K562 (cell line): ENCODE data around the gene PRXL2B. TPM values are rescaled to one million over a fixed set of nuclear protein-coding genes. Genes with fewer than 3 reads are reported as not detected.

Experiments used
- ATAC-seq: fragments of 200-7000 bp; cut with Tn5 transposase; 3 replicates; pipeline ENCODE4 v1.9.1; 2020; ENCODE audit warnings: moderate library complexity
- BruUV-seq: library from RNA; stranded (reverse); fragments of 400-500 nt; replicated peaks from 2 replicates; lab custom pipeline; 2021; lab: Mats Ljungman, UMichigan
- CTCF ChIA-PET: fragments of 300-600 bp; formaldehyde crosslinking; extraction: SDS; loops from one replicate; lab custom pipeline; 2021; ENCODE audit warnings: low intra/inter-chr PET ratio; lab: Yijun Ruan, JAX
- POLR2A ChIA-PET: fragments of 300-600, 350-650 bp; sonication (Branson Sonifier 250); formaldehyde crosslinking; extraction: SDS; loops from one replicate; lab custom pipeline; 2021; ENCODE audit warnings: antibody characterized with exemption, inconsistent platforms; lab: Yijun Ruan, JAX
- DNase-seq, 4 experiments: peaks; one replicate each; pipeline versions ENCODE4 v3.0.0 to v3.0.0-alpha.2; 2011 to 2018; ENCODE audit warnings: low spot score in 3 of 4, mixed read lengths in 3 of 4; ENCODE audit errors: extremely low read depth in 1 of 4
- FAIRE-seq: peaks from 2 replicates; lab custom pipeline; 2011; peaks lifted over from hg19 to GRCh38; lab: Jason Lieb, UNC
- H2AFZ ChIP-seq: 2 replicates; pipeline ENCODE4 v1.6.0; 2011; ENCODE audit warnings: low read depth, low read length, control low read depth, inconsistent platforms
- H3K27ac ChIP-seq: fragments of 200-600 bp; 3 replicates; pipeline ENCODE4 v1.8.0; 2011; ENCODE audit warnings: low read depth, mild to moderate bottlenecking, control low read depth, inconsistent platforms, low read length, moderate library complexity, mixed read lengths; ENCODE audit errors: extremely low read depth
- H3K27me3 ChIP-seq, 2 experiments: fragments of 300-600 bp in 1 of 2; 2 replicates in 1 of 2; 3 replicates in 1 of 2; pipeline versions ENCODE4 v1.6.0 to v1.8.0; 2011; ENCODE audit warnings: inconsistent platforms in 2 of 2, low read length in 2 of 2, mild to moderate bottlenecking in 1 of 2, mixed read lengths in 1 of 2, moderate library complexity in 1 of 2; ENCODE audit not compliant: control insufficient read depth in 2 of 2, insufficient read depth in 2 of 2
- H3K36me3 ChIP-seq: fragments of 300-600 bp; 3 replicates; pipeline ENCODE4 v1.8.0; 2011; ENCODE audit warnings: mild to moderate bottlenecking, low read length, inconsistent platforms; ENCODE audit not compliant: control insufficient read depth, insufficient read depth
- H3K4me1 ChIP-seq, 2 experiments: fragments of 200-600 bp in 1 of 2; replicated peaks in 1 of 2; 2 replicates in 1 of 2; 3 replicates in 1 of 2; pipeline versions ENCODE4 v1.5.1 to v1.8.0; 2011; ENCODE audit warnings: inconsistent platforms in 2 of 2, low read length in 2 of 2, mild to moderate bottlenecking in 1 of 2, mixed read lengths in 1 of 2, moderate library complexity in 1 of 2; ENCODE audit not compliant: control insufficient read depth in 2 of 2, insufficient read depth in 2 of 2
- H3K4me2 ChIP-seq: 2 replicates; pipeline ENCODE4 v1.6.1; 2011; ENCODE audit warnings: low read length, control low read depth, inconsistent platforms, mixed read lengths; ENCODE audit not compliant: insufficient read depth
- H3K4me3 ChIP-seq: fragments of 200-600 bp; sonication (generic), shearing (Covaris generic); 2 replicates; pipeline ENCODE4 v1.5.1; 2016; ENCODE audit warnings: control low read depth, inconsistent platforms
- H3K79me2 ChIP-seq: fragments of 200-600 bp; 3 replicates; pipeline ENCODE4 v1.8.0; 2011; ENCODE audit warnings: low read length, inconsistent platforms; ENCODE audit not compliant: control insufficient read depth, insufficient read depth
- H3K9ac ChIP-seq, 2 experiments: 2 replicates each; pipeline versions ENCODE4 v1.6.0 to v1.6.1; 2011; ENCODE audit warnings: low read depth in 2 of 2, low read length in 2 of 2, control low read depth in 1 of 2, inconsistent platforms in 1 of 2, mild to moderate bottlenecking in 1 of 2, mixed read lengths in 1 of 2; ENCODE audit not compliant: insufficient read depth in 1 of 2
- H3K9me1 ChIP-seq: one replicate; pipeline ENCODE4 v1.6.0; 2011; ENCODE audit warnings: inconsistent platforms, mild to moderate bottlenecking, low read length, moderate library complexity; ENCODE audit not compliant: control insufficient read depth, insufficient read depth
- H3K9me3 ChIP-seq: replicated peaks from 2 replicates; pipeline ENCODE4 v1.5.1; 2011; ENCODE audit warnings: low read depth, low read length, inconsistent platforms; ENCODE audit not compliant: control insufficient read depth, insufficient read depth
- H4K20me1 ChIP-seq: replicated peaks from 2 replicates; pipeline ENCODE4 v1.6.1; 2011; ENCODE audit warnings: low read length, inconsistent platforms, mixed read lengths; ENCODE audit not compliant: control insufficient read depth, insufficient read depth
- GTF2F1 ChIP-seq: IDR thresholded peaks from 2 replicates; pipeline ENCODE4 v1.6.1; 2011; ENCODE audit warnings: low read depth, low read length, improper control_type of control experiment
- HCFC1 ChIP-seq: IDR thresholded peaks from 2 replicates; pipeline ENCODE4 v1.6.1; 2012; ENCODE audit warnings: low read depth, low read length, improper control_type of control experiment
- HDAC2 ChIP-seq: fragments of 450-650 bp; IDR thresholded peaks from 2 replicates; pipeline ENCODE4 v1.6.1; 2016; ENCODE audit warnings: mild to moderate bottlenecking
- MCM5 ChIP-seq: fragments of 450-650 bp; IDR thresholded peaks from 2 replicates; pipeline ENCODE4 v1.6.1; 2016; ENCODE audit warnings: low read depth
- NFE2 ChIP-seq: IDR thresholded peaks from 2 replicates; pipeline ENCODE4 v1.6.1; 2014; ENCODE audit warnings: antibody characterized with exemption, low read depth
- NFIC ChIP-seq: fragments of 450-650 bp; IDR thresholded peaks from 2 replicates; pipeline ENCODE4 v1.6.1; 2017; ENCODE audit warnings: mild to moderate bottlenecking, inconsistent platforms
- SLC30A9 ChIP-seq: fragments of 250-450 bp; sonication (Bioruptor Pico); IDR thresholded peaks from 2 replicates; pipeline ENCODE4 v1.8.0; 2022; ENCODE audit warnings: mild to moderate bottlenecking, moderate library complexity
- TEAD4 ChIP-seq, 2 experiments: sonication (generic) in 1 of 2; formaldehyde crosslinking in 1 of 2; IDR thresholded peaks; 2 replicates each; pipeline versions ENCODE4 v1.6.1 to v1.8.0; 2012 to 2022; ENCODE audit warnings: borderline replicate concordance in 1 of 2, inconsistent platforms in 1 of 2, low read length in 1 of 2, mild to moderate bottlenecking in 1 of 2, missing genetic modification reagents in 1 of 2
- ZNF311 ChIP-seq: fragments of 250-450 bp; sonication (Bioruptor Pico); IDR thresholded peaks from 2 replicates; pipeline ENCODE4 v1.4.0; 2020; ENCODE audit warnings: mild to moderate bottlenecking, moderate library complexity
- ZNF75A ChIP-seq: fragments of 450-650 bp; formaldehyde crosslinking; IDR thresholded peaks from 2 replicates; pipeline ENCODE4 v1.4.0; 2020; ENCODE audit warnings: mild to moderate bottlenecking
- whole genome bisulfite sequencing: fragments of 100-300 bp; shearing (Covaris generic); methylation state at CpG from one replicate; pipeline ENCODE4 v1.1.6; 2016; ENCODE audit warnings: low coverage, mixed read lengths; ENCODE audit not compliant: insufficient coverage; ENCODE audit errors: missing lambda C conversion rate; 5-methylcytosine and 5-hydroxymethylcytosine counted together
- in situ Hi-C: fragments of 300-500 bp; cut with MboI; formaldehyde crosslinking; loops from 4 replicates; pipeline ENCODE4 v1.15.0; 2018; ENCODE audit warnings: inconsistent platforms, mixed read lengths
- intact Hi-C: fragments of 100-400 bp; cut with micrococcal nuclease; formaldehyde crosslinking; loops from 2 replicates; pipeline ENCODE4 v1.14.2; 2022
- polyA plus RNA-seq, 8 experiments: library from polyadenylated mRNA; depleted of rRNA in 4 of 8; stranded (reverse) in 5 of 8; unstranded in 3 of 8; fragments of >200 nt; fragmentation: Nextera tagmentation in 2 of 8; fragmentation: Illumina TruSeq in 1 of 8; extraction: Ambion mirVana in 2 of 8; extraction: Trizol in 1 of 8; gene quantifications; 2 replicates each; pipeline versions ENCODE4 v1.2.1 to v1.2.3, GENCODE V29; 2011 to 2014; ENCODE audit warnings: inconsistent platforms in 1 of 8, missing spikeins in 1 of 8
- total RNA-seq, 7 experiments: library from RNA; depleted of rRNA in 6 of 7; stranded (reverse); fragments of >200 nt in 6 of 7; fragmentation: Illumina TruSeq in 2 of 7; extraction: Trizol in 2 of 7; gene quantifications; 2 replicates each; pipeline versions ENCODE4 v1.2.1 to v1.2.3, GENCODE V29; 2011 to 2021; ENCODE audit warnings: low replicate concordance in 1 of 7
- TF ChIP-seq, protein P1 (sequence below): fragments of 450-650 bp; IDR thresholded peaks from 2 replicates; pipeline ENCODE4 v1.6.1; 2018; ENCODE audit warnings: mild to moderate bottlenecking, low read depth; ENCODE audit not compliant: partially characterized antibody
- TF ChIP-seq, protein P2 (sequence below): fragments of 450-650 bp; IDR thresholded peaks from 2 replicates; pipeline ENCODE4 v1.6.1; 2016; ENCODE audit warnings: missing biosample characterization, missing genetic modification characterization
- TF ChIP-seq, protein P3 (sequence below), 2 experiments: fragments of 150-350 bp in 1 of 2; IDR thresholded peaks; 2 replicates each; pipeline ENCODE4 v1.6.1; 2012 to 2016; ENCODE audit warnings: low read depth in 2 of 2, low read length in 2 of 2, mild to moderate bottlenecking in 1 of 2, moderate library complexity in 1 of 2

Gene PRXL2B
- total and polyA plus RNA-seq, 9 of the 15 experiments (the other 6 are each of a cell fraction or from before 2014, with no cell fraction given): 0.99 to 25.3 (median 11.8) TPM

DNA sequence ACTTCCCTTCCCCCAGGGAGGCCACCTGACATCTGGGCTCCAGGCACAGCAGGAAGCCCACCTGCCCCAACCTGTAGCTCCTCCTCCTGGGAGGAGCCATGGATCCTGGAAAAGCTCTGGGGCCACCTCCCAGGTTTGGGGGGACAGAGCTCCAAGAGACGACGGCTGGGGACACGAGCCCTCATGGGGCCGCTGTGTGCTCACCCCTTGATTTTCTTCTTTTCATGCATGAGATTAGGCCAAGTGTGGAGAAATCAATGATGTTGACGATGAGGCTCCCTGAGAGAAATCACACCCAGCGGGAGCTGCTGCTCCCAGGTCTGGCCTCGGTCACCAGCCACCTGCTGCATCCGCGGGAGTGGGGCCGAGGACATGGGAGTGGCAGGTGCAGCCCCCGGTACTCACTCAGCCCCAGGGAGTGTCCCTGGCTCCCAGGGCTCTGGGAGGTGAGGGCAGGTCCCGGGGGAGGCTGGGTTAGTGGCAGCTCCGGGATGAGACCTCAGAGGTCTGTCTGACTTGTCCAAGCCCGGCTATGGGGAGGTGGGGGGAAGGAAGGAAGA is 21.7 kb upstream of the PRXL2B start:
- Histone ChIP-seq H3K79me2 (no peaks in the 10 kb centered on the region), H3K9ac (no peak overlapping the region; a peak in 1 of 4 replicates), H3K9me1 (no peaks in the 10 kb centered on the region), H3K27me3 (peaks cover 31 to 50% of the 10 kb centered on the region in 2 experiments), H3K4me3 (no peak overlapping the region), H3K4me1 (peaks cover 10 to 56% of the 10 kb centered on the region in 2 experiments; a peak in 4 of 5 replicates), H3K36me3 (no peaks in the 10 kb centered on the region), H3K4me2 (no peak overlapping the region), H3K9me3 (no peaks in the 10 kb centered on the region), H2AFZ (no peak overlapping the region), H3K27ac (no peak overlapping the region), H4K20me1 (no peaks in the 10 kb centered on the region)
- in situ Hi-C loops: no loop called here
- DNase-seq: no peak
- ChIA-PET POLR2A (interaction anchor here (0.6 to 1.2 kb wide), 4 partner anchors 9 to 1060 kb away, joined by 3 to 4 read pairs (median 3); partner anchors contain the start of gene TPRG1L), CTCF (no interaction called here)
- intact Hi-C loops: no loop called here
- BruUV-seq: no TSS peak
- FAIRE-seq: no peak
- ATAC-seq: no peak
- 3% methylated on average over 11 of the region's 14 CpGs for WGBS
- no peak for TF ChIP-seq ZNF75A (CRISPR knock-in tag)
- no peak for TF ChIP-seq GTF2F1
- no peak for TF ChIP-seq NFE2
- TF ChIP-seq ZNF311 (CRISPR knock-in tag): no peak
- no peak for TF ChIP-seq NFIC
- no peak for TF ChIP-seq HCFC1
- no peak for TF ChIP-seq TEAD4 (IDR thresholded peaks at IDR 0.05; ENCODE audit: low read length)
- TF ChIP-seq TEAD4 (CRISPR knock-in tag; IDR thresholded peaks at IDR 0.05; ENCODE audit: borderline replicate concordance): no peak
- TF ChIP-seq, protein P1, sequence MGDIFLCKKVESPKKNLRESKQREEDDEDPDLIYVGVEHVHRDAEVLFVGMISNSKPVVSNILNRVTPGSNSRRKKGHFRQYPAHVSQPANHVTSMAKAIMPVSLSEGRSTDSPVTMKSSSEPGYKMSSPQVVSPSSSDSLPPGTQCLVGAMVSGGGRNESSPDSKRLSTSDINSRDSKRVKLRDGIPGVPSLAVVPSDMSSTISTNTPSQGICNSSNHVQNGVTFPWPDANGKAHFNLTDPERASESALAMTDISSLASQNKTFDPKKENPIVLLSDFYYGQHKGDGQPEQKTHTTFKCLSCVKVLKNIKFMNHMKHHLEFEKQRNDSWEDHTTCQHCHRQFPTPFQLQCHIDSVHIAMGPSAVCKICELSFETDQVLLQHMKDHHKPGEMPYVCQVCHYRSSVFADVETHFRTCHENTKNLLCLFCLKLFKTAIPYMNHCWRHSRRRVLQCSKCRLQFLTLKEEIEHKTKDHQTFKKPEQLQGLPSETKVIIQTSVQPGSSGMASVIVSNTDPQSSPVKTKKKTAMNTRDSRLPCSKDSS: no peak
- TF ChIP-seq, protein P2, sequence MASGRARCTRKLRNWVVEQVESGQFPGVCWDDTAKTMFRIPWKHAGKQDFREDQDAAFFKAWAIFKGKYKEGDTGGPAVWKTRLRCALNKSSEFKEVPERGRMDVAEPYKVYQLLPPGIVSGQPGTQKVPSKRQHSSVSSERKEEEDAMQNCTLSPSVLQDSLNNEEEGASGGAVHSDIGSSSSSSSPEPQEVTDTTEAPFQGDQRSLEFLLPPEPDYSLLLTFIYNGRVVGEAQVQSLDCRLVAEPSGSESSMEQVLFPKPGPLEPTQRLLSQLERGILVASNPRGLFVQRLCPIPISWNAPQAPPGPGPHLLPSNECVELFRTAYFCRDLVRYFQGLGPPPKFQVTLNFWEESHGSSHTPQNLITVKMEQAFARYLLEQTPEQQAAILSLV (tag): no peak
- TF ChIP-seq, protein P3, sequence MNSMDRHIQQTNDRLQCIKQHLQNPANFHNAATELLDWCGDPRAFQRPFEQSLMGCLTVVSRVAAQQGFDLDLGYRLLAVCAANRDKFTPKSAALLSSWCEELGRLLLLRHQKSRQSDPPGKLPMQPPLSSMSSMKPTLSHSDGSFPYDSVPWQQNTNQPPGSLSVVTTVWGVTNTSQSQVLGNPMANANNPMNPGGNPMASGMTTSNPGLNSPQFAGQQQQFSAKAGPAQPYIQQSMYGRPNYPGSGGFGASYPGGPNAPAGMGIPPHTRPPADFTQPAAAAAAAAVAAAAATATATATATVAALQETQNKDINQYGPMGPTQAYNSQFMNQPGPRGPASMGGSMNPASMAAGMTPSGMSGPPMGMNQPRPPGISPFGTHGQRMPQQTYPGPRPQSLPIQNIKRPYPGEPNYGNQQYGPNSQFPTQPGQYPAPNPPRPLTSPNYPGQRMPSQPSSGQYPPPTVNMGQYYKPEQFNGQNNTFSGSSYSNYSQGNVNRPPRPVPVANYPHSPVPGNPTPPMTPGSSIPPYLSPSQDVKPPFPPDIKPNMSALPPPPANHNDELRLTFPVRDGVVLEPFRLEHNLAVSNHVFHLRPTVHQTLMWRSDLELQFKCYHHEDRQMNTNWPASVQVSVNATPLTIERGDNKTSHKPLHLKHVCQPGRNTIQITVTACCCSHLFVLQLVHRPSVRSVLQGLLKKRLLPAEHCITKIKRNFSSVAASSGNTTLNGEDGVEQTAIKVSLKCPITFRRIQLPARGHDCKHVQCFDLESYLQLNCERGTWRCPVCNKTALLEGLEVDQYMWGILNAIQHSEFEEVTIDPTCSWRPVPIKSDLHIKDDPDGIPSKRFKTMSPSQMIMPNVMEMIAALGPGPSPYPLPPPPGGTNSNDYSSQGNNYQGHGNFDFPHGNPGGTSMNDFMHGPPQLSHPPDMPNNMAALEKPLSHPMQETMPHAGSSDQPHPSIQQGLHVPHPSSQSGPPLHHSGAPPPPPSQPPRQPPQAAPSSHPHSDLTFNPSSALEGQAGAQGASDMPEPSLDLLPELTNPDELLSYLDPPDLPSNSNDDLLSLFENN (IDR thresholded peaks at IDR 0.05; ENCODE audit: low read depth in 2 of 2, low read length in 2 of 2): no peak
- TF ChIP-seq SLC30A9 (CRISPR knock-in tag): no peak
- TF ChIP-seq HDAC2: no peak
- no peak for TF ChIP-seq MCM5
